H1 (cell line): ENCODE measurements around the gene MRRF. TPM values are rescaled to one million over a fixed set of nuclear protein-coding genes. Genes with fewer than 3 reads are reported as not detected.
A peak's percentile ranks its signal among the peaks of the same experiment; 100 is the strongest.

Experiments used
- CTCF ChIA-PET: fragments of 300-600 bp; sonication (Branson Sonifier 250); formaldehyde crosslinking; loops from one replicate; lab custom pipeline; 2021; ENCODE audit not compliant: partially characterized antibody; lab: Charles Lee
- POLR2A ChIA-PET: fragments of 300-600 bp; sonication (Branson Sonifier 250); formaldehyde crosslinking; loops from one replicate; lab custom pipeline; 2021; ENCODE audit warnings: inconsistent platforms; ENCODE audit not compliant: partially characterized antibody; lab: Charles Lee
- DNase-seq, 2 experiments: peaks; one replicate each; pipeline versions ENCODE4 v3.0.0 to v3.0.0-alpha.2; 2010 to 2022; ENCODE audit warnings: low spot score in 2 of 2, low read depth in 1 of 2, mixed read lengths in 1 of 2
- FAIRE-seq: peaks from 2 replicates; lab custom pipeline; 2011; peaks lifted over from hg19 to GRCh38; lab: Jason Lieb, UNC
- H2AFZ ChIP-seq: 2 replicates; pipeline ENCODE4 v1.8.1; 2012; ENCODE audit warnings: low read length, inconsistent platforms
- H2AK5ac ChIP-seq: 2 replicates; pipeline ENCODE4 v1.6.1; 2013; ENCODE audit warnings: low read depth, low read length
- H2BK120ac ChIP-seq: replicated peaks from 2 replicates; pipeline ENCODE3; 2013; ENCODE audit warnings: low read depth, low read length, inconsistent platforms
- H2BK12ac ChIP-seq: 2 replicates; pipeline ENCODE4 v1.6.1; 2013; ENCODE audit warnings: low read depth, low read length
- H2BK15ac ChIP-seq: 2 replicates; pipeline ENCODE4 v1.6.1; 2013; ENCODE audit warnings: low read length
- H2BK20ac ChIP-seq: 2 replicates; pipeline ENCODE4 v1.6.1; 2013; ENCODE audit warnings: low read length
- H2BK5ac ChIP-seq: 2 replicates; pipeline ENCODE4 v1.6.1; 2013; ENCODE audit warnings: low read depth, low read length
- H3K14ac ChIP-seq: 2 replicates; pipeline ENCODE4 v1.6.1; 2013; ENCODE audit warnings: inconsistent platforms; ENCODE audit not compliant: insufficient read length
- H3K18ac ChIP-seq: 2 replicates; pipeline ENCODE4 v1.6.1; 2013; ENCODE audit warnings: low read length; ENCODE audit errors: extremely low read depth
- H3K23ac ChIP-seq: 2 replicates; pipeline ENCODE4 v1.6.1; 2013; ENCODE audit warnings: inconsistent platforms; ENCODE audit not compliant: insufficient read length
- H3K23me2 ChIP-seq: 2 replicates; pipeline ENCODE4 v1.6.1; 2013; ENCODE audit warnings: low read depth, low read length
- H3K27ac ChIP-seq: 2 replicates; pipeline ENCODE4 v1.6.1; 2011; ENCODE audit warnings: low read depth, low read length, inconsistent platforms
- H3K27me3 ChIP-seq, 4 experiments: replicated peaks in 1 of 4; 1 replicate in 1 of 4; 2 replicates in 3 of 4; pipeline versions ENCODE4 v1.6.1 to v1.8.1; 2011 to 2013; ENCODE audit warnings: low read length in 3 of 4, mild to moderate bottlenecking in 3 of 4, inconsistent platforms in 2 of 4, mixed read lengths in 2 of 4, moderate library complexity in 1 of 4; ENCODE audit not compliant: control insufficient read depth in 3 of 4, insufficient read depth in 3 of 4; ENCODE audit errors: extremely low read depth in 1 of 4
- H3K36me3 ChIP-seq, 4 experiments: 2 replicates each; pipeline versions ENCODE4 v1.6.1 to v1.8.1; 2011 to 2013; ENCODE audit warnings: mild to moderate bottlenecking in 4 of 4, low read length in 3 of 4, moderate library complexity in 2 of 4, control low read depth in 1 of 4, inconsistent platforms in 1 of 4; ENCODE audit not compliant: insufficient read depth in 4 of 4, control insufficient read depth in 2 of 4
- H3K4ac ChIP-seq: replicated peaks from 2 replicates; pipeline ENCODE3; 2013; ENCODE audit warnings: low read length, low read depth, mixed read lengths, inconsistent platforms; ENCODE audit not compliant: insufficient read length
- H3K4me1 ChIP-seq, 4 experiments: replicated peaks in 1 of 4; 1 replicate in 1 of 4; 2 replicates in 3 of 4; pipeline versions ENCODE4 v1.6.1 to v1.8.1; 2011 to 2013; ENCODE audit warnings: low read length in 3 of 4, inconsistent platforms in 2 of 4, mixed read lengths in 1 of 4; ENCODE audit not compliant: insufficient read depth in 4 of 4, control insufficient read depth in 3 of 4
- H3K4me2 ChIP-seq, 2 experiments: 2 replicates each; pipeline versions ENCODE4 v1.6.1 to v1.8.1; 2011 to 2013; ENCODE audit warnings: low read depth in 2 of 2, low read length in 2 of 2, control low read depth in 1 of 2, inconsistent platforms in 1 of 2, mild to moderate bottlenecking in 1 of 2; ENCODE audit not compliant: insufficient read depth in 1 of 2
- H3K4me3 ChIP-seq, 4 experiments: fragments of 200-600, 300-600 bp in 1 of 4; sonication (generic), shearing (Covaris generic), sonication (Bioruptor Twin) in 1 of 4; 2 replicates each; pipeline versions ENCODE4 v1.5.1 to v1.8.1; 2011 to 2016; ENCODE audit warnings: low read length in 4 of 4, low read depth in 3 of 4, control low read depth in 2 of 4, inconsistent platforms in 2 of 4, mild to moderate bottlenecking in 2 of 4, mixed read lengths in 1 of 4, moderate library complexity in 1 of 4; ENCODE audit not compliant: insufficient read depth in 2 of 4; ENCODE audit errors: extremely low read depth in 1 of 4
- H3K56ac ChIP-seq: replicated peaks from 2 replicates; pipeline ENCODE3; 2013; ENCODE audit warnings: low read depth, mild to moderate bottlenecking, mixed read lengths, low read length, inconsistent platforms; ENCODE audit not compliant: insufficient read length
- H3K79me1 ChIP-seq: 2 replicates; pipeline ENCODE4 v1.6.1; 2013; ENCODE audit warnings: low read depth, low read length, control low read depth
- H3K79me2 ChIP-seq, 2 experiments: 2 replicates each; pipeline versions ENCODE4 v1.6.1 to v1.8.1; 2012 to 2013; ENCODE audit warnings: low read length in 2 of 2, mild to moderate bottlenecking in 2 of 2, inconsistent platforms in 1 of 2; ENCODE audit not compliant: insufficient read depth in 2 of 2, control insufficient read depth in 1 of 2
- H3K9ac ChIP-seq, 4 experiments: replicated peaks in 1 of 4; 1 replicate in 1 of 4; 2 replicates in 3 of 4; pipeline versions ENCODE4 v1.6.1 to v1.8.1; 2011 to 2013; ENCODE audit warnings: low read depth in 3 of 4, low read length in 3 of 4, control low read depth in 2 of 4, mild to moderate bottlenecking in 2 of 4, moderate library complexity in 2 of 4, inconsistent platforms in 1 of 4; ENCODE audit errors: extremely low read depth in 1 of 4
- H3K9me3 ChIP-seq, 2 experiments: 2 replicates each; pipeline versions ENCODE4 v1.6.1 to v1.8.1; 2012 to 2013; ENCODE audit warnings: mild to moderate bottlenecking in 2 of 2, moderate library complexity in 2 of 2, control low read depth in 1 of 2, inconsistent platforms in 1 of 2, low read depth in 1 of 2, low read length in 1 of 2, mixed read lengths in 1 of 2; ENCODE audit not compliant: insufficient read depth in 2 of 2
- H4K20me1 ChIP-seq, 2 experiments: replicated peaks in 1 of 2; 2 replicates each; pipeline versions ENCODE3 to v1.8.1; 2011 to 2013; ENCODE audit warnings: inconsistent platforms in 2 of 2, low read length in 2 of 2, mild to moderate bottlenecking in 1 of 2; ENCODE audit not compliant: insufficient read depth in 2 of 2, control insufficient read depth in 1 of 2
- H4K5ac ChIP-seq: 2 replicates; pipeline ENCODE4 v1.6.1; 2013; ENCODE audit warnings: low read length, low read depth, mixed read lengths, inconsistent platforms; ENCODE audit not compliant: insufficient read length
- H4K8ac ChIP-seq: 2 replicates; pipeline ENCODE4 v1.8.0; 2013; ENCODE audit warnings: mild to moderate bottlenecking, moderate library complexity, low read length, inconsistent platforms; ENCODE audit not compliant: insufficient read depth; ENCODE audit errors: extremely low read depth
- H4K91ac ChIP-seq: replicated peaks from 2 replicates; pipeline ENCODE3; 2013; ENCODE audit warnings: low read length, mixed read lengths, inconsistent platforms; ENCODE audit not compliant: insufficient read length
- ATF3 ChIP-seq: IDR thresholded peaks from 2 replicates; pipeline ENCODE4 v1.6.1; 2011; ENCODE audit warnings: low read depth, mild to moderate bottlenecking, low read length; ENCODE audit not compliant: insufficient read depth
- CTBP2 ChIP-seq: IDR thresholded peaks from 2 replicates; pipeline ENCODE4 v1.7.0; 2011; ENCODE audit warnings: borderline replicate concordance, mild to moderate bottlenecking, moderate library complexity, mixed read lengths, low read length; ENCODE audit not compliant: insufficient read depth, insufficient read length
- CTCF ChIP-seq, 3 experiments: IDR thresholded peaks; 1 replicate in 2 of 3; 2 replicates in 1 of 3; pipeline versions ENCODE4 v1.5.1 to v1.6.1; 2011; ENCODE audit warnings: low read length in 3 of 3, mild to moderate bottlenecking in 3 of 3, inconsistent platforms in 2 of 3, low read depth in 1 of 3, moderate library complexity in 1 of 3; ENCODE audit not compliant: insufficient read depth in 1 of 3; ENCODE audit errors: control extremely low read depth in 1 of 3
- NRF1 ChIP-seq: IDR thresholded peaks from 2 replicates; pipeline ENCODE4 v1.6.1; 2011; ENCODE audit warnings: mild to moderate bottlenecking, low read depth, low read length, improper control_type of control experiment
- RAD21 ChIP-seq, 2 experiments: IDR thresholded peaks in 1 of 2; conservative IDR thresholded peaks in 1 of 2; 2 replicates each; pipeline ENCODE4 v1.6.1; 2011; ENCODE audit warnings: low read depth in 2 of 2, low read length in 2 of 2, improper control_type of control experiment in 1 of 2, inconsistent platforms in 1 of 2, mild to moderate bottlenecking in 1 of 2, moderate library complexity in 1 of 2
- RFX5 ChIP-seq: IDR thresholded peaks from 2 replicates; pipeline ENCODE4 v1.6.1; 2011; ENCODE audit warnings: low read depth, low read length, improper control_type of control experiment, borderline replicate concordance
- WGBS, 2 experiments: shearing (Covaris generic) in 1 of 2; methylation state at CpG; one replicate each; pipeline versions ENCODE4 v1.1.6 to v1.1.7; 2013 to 2015; ENCODE audit warnings: low lambda C conversion rate in 2 of 2, mixed read lengths in 2 of 2, inconsistent platforms in 1 of 2, low coverage in 1 of 2, missing lambda C conversion rate in 1 of 2; ENCODE audit not compliant: insufficient replicate concordance in 2 of 2, insufficient coverage in 1 of 2, insufficient read length in 1 of 2; ENCODE audit errors: extremely low coverage in 1 of 2, missing lambda C conversion rate in 1 of 2; 5-methylcytosine and 5-hydroxymethylcytosine counted together
- polyA plus RNA-seq, 7 experiments: library from polyadenylated mRNA; depleted of rRNA in 3 of 7; stranded (reverse) in 5 of 7; unstranded in 2 of 7; fragments of >200 nt in 5 of 7; fragments of 200-250 nt in 2 of 7; gene quantifications; 1 replicate in 5 of 7; 2 replicates in 1 of 7; 4 replicates in 1 of 7; pipeline versions ENCODE4 v1.2.1 to v1.2.3, GENCODE V29; 2011 to 2013; ENCODE audit warnings: missing spikeins in 2 of 7, mixed read lengths in 2 of 7
- total RNA-seq: library from RNA; stranded (reverse); fragmentation: NEBNext Ultra II Directional; extraction: Animal tissue kit (Norgen Biotek cat#: 25700); gene quantifications from 2 replicates; pipeline ENCODE4 v1.2.1, GENCODE V29; 2021

Gene MRRF
- total and polyA plus RNA-seq, 2 of the 8 experiments (the other 6 are each of a cell fraction or from before 2014, with no cell fraction given): 29.4 to 47.8 TPM

GRCh38 chr9:122350577-122351355 lies 86.1 kb downstream of the MRRF start:
- ChIA-PET CTCF (interaction anchor here (0.5 to 25.6 kb wide), 57 partner anchors 8 to 531 kb away, joined by 3 to 544 read pairs (median 4); partner anchors contain the start of genes LHX6, MORN5 and NDUFA8), POLR2A (interaction anchor here (0.7 to 1.6 kb wide), 3 partner anchors 86 to 226 kb away, joined by 3 to 4 read pairs (median 3); partner anchors contain the start of genes MRRF and RBM18)
- 55% methylated on average over 11 of the region's 11 CpGs; no CpG with 5 or more reads in 1 of the 2 experiments for WGBS, 2 experiments
- Histone ChIP-seq H3K14ac (no peak overlapping the region), H3K27me3 (peaks cover 0 to 17% (median 9%) of the 10 kb centered on the region in 4 experiments; a peak in 6 of 7 replicates), H4K20me1 (peaks cover 0 to 2% of the 10 kb centered on the region in 2 experiments), H4K5ac (no peak overlapping the region), H2BK20ac (no peak overlapping the region), H3K23me2 (peaks cover 3% of the 10 kb centered on the region), H3K4ac (no peak overlapping the region), H3K4me2 (no peak overlapping the region), H2BK5ac (no peak overlapping the region), H3K27ac (no peak overlapping the region), H4K91ac (no peak overlapping the region), H2AFZ (no peak overlapping the region), H2BK15ac (no peak overlapping the region), H3K56ac (no peak overlapping the region), H2BK120ac (no peak overlapping the region), H3K36me3 (no peaks in the 10 kb centered on the region), H2BK12ac (peak overlapping the region; percentile 31; the same call in 1 of the 2 replicates), H3K18ac (no peak overlapping the region), H3K9ac (no peak overlapping the region), H3K4me1 (peaks cover 0 to 9% (median 5%) of the 10 kb centered on the region in 4 experiments; a peak in 5 of 7 replicates), H3K9me3 (0 out of 4 replicates have a peak, but pooled peaks cover 0 to 3% of the 10 kb centered on the region in 2 experiments), H3K4me3 (no peak overlapping the region), H2AK5ac (no peak overlapping the region), H3K23ac (no peak overlapping the region), H3K79me1 (no peaks in the 10 kb centered on the region), H3K79me2 (no peaks in the 10 kb centered on the region), H4K8ac (no peak overlapping the region)
- FAIRE-seq (peak; percentile 91), DNase-seq (peak in 1 of 2 experiments; percentile 94)
- peak; percentile 98 for TF ChIP-seq CTCF (IDR thresholded peaks at IDR 0.05; ENCODE audit: control extremely low read depth in 1 of 3, insufficient read depth in 1 of 3, low read depth in 1 of 3, low read length in 3 of 3)
- TF ChIP-seq CTBP2: peak; percentile 31
- TF ChIP-seq NRF1: no peak
- TF ChIP-seq RAD21 (IDR thresholded peaks at IDR 0.05 in 1 of 2, conservative IDR thresholded peaks at IDR 0.05 in 1 of 2; ENCODE audit: low read depth in 2 of 2, low read length in 2 of 2): peak; percentile 100
- TF ChIP-seq ATF3: no peak
- TF ChIP-seq RFX5: no peak
